HEK293 (cell line): ENCODE measurements around the gene GID8.

Experiments
- CTCF ChIA-PET: fragments of 350-600 bp; formaldehyde crosslinking; extraction: SDS; loops from one replicate; lab custom pipeline; 2021; ENCODE audit warnings: antibody characterized with exemption; lab: Yijun Ruan, JAX
- POLR2A ChIA-PET: fragments of 300-600 bp; formaldehyde crosslinking; extraction: SDS; loops from one replicate; lab custom pipeline; 2020; ENCODE audit warnings: antibody characterized with exemption, inconsistent platforms; lab: Yijun Ruan, JAX
- H3K27ac ChIP-seq: fragments of 200-500 bp; sonication (Bioruptor generic); 2 replicates; pipeline ENCODE4 v1.5.1; 2014; ENCODE audit warnings: low read depth, low read length, control low read depth, inconsistent platforms; ENCODE audit errors: extremely low read depth
- H3K36me3 ChIP-seq, 2 experiments: fragments of 200-500 bp in 1 of 2; sonication (Bioruptor generic) in 1 of 2; 1 replicate in 1 of 2; 2 replicates in 1 of 2; pipeline ENCODE4 v1.5.1; 2014 to 2017; ENCODE audit warnings: inconsistent platforms in 2 of 2, low read length in 2 of 2; ENCODE audit not compliant: control insufficient read depth in 2 of 2, insufficient read depth in 1 of 2
- H3K4me1 ChIP-seq: fragments of 200-500 bp; sonication (Bioruptor generic); 2 replicates; pipeline ENCODE4 v1.5.1; 2014; ENCODE audit warnings: mild to moderate bottlenecking, low read length, inconsistent platforms; ENCODE audit not compliant: control insufficient read depth, insufficient read depth
- H3K4me3 ChIP-seq: 2 replicates; pipeline ENCODE4 v1.5.1; 2011; ENCODE audit warnings: low read depth, mild to moderate bottlenecking, control low read depth, low read length, moderate library complexity
- H3K9me3 ChIP-seq: fragments of 200-500 bp; sonication (Bioruptor generic); 2 replicates; pipeline ENCODE4 v1.5.1; 2014; ENCODE audit warnings: low read depth, low read length, inconsistent platforms; ENCODE audit not compliant: control insufficient read depth, insufficient read depth
- GFI1B ChIP-seq: fragments of 450-650 bp; formaldehyde crosslinking; IDR thresholded peaks from 2 replicates; pipeline ENCODE4 v1.5.1; 2016; ENCODE audit warnings: missing biosample characterization, missing genetic modification characterization
- SCRT2 ChIP-seq: fragments of 450-650 bp; formaldehyde crosslinking; IDR thresholded peaks from 2 replicates; pipeline ENCODE4 v1.5.1; 2016; ENCODE audit warnings: missing biosample characterization, missing genetic modification characterization
- SP2 ChIP-seq: fragments of 450-650 bp; formaldehyde crosslinking; IDR thresholded peaks from 2 replicates; pipeline ENCODE4 v1.5.1; 2016; ENCODE audit warnings: missing biosample characterization, missing genetic modification characterization
- SP3 ChIP-seq: fragments of 450-650 bp; formaldehyde crosslinking; IDR thresholded peaks from 2 replicates; pipeline ENCODE4 v1.5.1; 2016; ENCODE audit warnings: missing biosample characterization, missing genetic modification characterization
- ZNF10 ChIP-seq: fragments of 450-650 bp; formaldehyde crosslinking; IDR thresholded peaks from 2 replicates; pipeline ENCODE4 v1.5.1; 2017; ENCODE audit warnings: missing biosample characterization, missing genetic modification characterization
- ZNF132 ChIP-seq: fragments of 450-650 bp; formaldehyde crosslinking; IDR thresholded peaks from 2 replicates; pipeline ENCODE4 v1.5.1; 2017; ENCODE audit warnings: missing biosample characterization, missing genetic modification characterization, borderline replicate concordance
- ZNF302 ChIP-seq: fragments of 450-650 bp; formaldehyde crosslinking; IDR thresholded peaks from 2 replicates; pipeline ENCODE4 v1.5.1; 2016; ENCODE audit warnings: missing biosample characterization, missing genetic modification characterization, low read depth
- ZNF341 ChIP-seq: fragments of 450-650 bp; formaldehyde crosslinking; IDR thresholded peaks from 2 replicates; pipeline ENCODE4; 2016; ENCODE audit warnings: low read depth, missing biosample characterization, missing genetic modification characterization
- ZNF510 ChIP-seq: fragments of 450-650 bp; formaldehyde crosslinking; IDR thresholded peaks from 2 replicates; pipeline ENCODE4 v1.5.1; 2018; ENCODE audit warnings: mild to moderate bottlenecking, missing genetic modification characterization, missing biosample characterization; ENCODE audit not compliant: insufficient replicate concordance
- ZNF529 ChIP-seq: fragments of 450-650 bp; formaldehyde crosslinking; IDR thresholded peaks from 2 replicates; pipeline ENCODE4 v1.5.1; 2017; ENCODE audit warnings: missing genetic modification characterization, missing biosample characterization; ENCODE audit not compliant: insufficient replicate concordance
- ZNF561 ChIP-seq: fragments of 450-650 bp; IDR thresholded peaks from 2 replicates; pipeline ENCODE4 v1.5.1; 2018; ENCODE audit warnings: missing biosample characterization, missing genetic modification characterization, borderline replicate concordance
- ZNF596 ChIP-seq: fragments of 450-650 bp; IDR thresholded peaks from 2 replicates; pipeline ENCODE4 v1.5.0; 2018; ENCODE audit warnings: missing biosample characterization, mild to moderate bottlenecking, missing genetic modification characterization, moderate library complexity
- ZNF600 ChIP-seq: fragments of 450-650 bp; formaldehyde crosslinking; IDR thresholded peaks from 2 replicates; pipeline ENCODE4 v1.5.1; 2016; ENCODE audit warnings: missing biosample characterization, missing genetic modification characterization
- ZNF670 ChIP-seq: fragments of 450-650 bp; formaldehyde crosslinking; IDR thresholded peaks from 2 replicates; pipeline ENCODE4 v1.5.1; 2016; ENCODE audit warnings: missing biosample characterization, missing genetic modification characterization, low read depth
- ZNF785 ChIP-seq: fragments of 450-650 bp; formaldehyde crosslinking; IDR thresholded peaks from 2 replicates; pipeline ENCODE4 v1.5.1; 2016; ENCODE audit warnings: missing biosample characterization, missing genetic modification characterization
- ZNF830 ChIP-seq: fragments of 450-650 bp; IDR thresholded peaks from 2 replicates; pipeline ENCODE4 v1.5.0; 2018; ENCODE audit warnings: missing biosample characterization, missing genetic modification characterization, low read depth, mild to moderate bottlenecking, moderate library complexity
- ZNF843 ChIP-seq: fragments of 450-650 bp; formaldehyde crosslinking; IDR thresholded peaks from 2 replicates; pipeline ENCODE4 v1.5.1; 2016; ENCODE audit warnings: missing biosample characterization, missing genetic modification characterization
- ZSCAN30 ChIP-seq: fragments of 450-650 bp; IDR thresholded peaks from 2 replicates; pipeline ENCODE4 v1.5.1; 2018; ENCODE audit warnings: missing biosample characterization, mild to moderate bottlenecking, missing genetic modification characterization, moderate library complexity
- TF ChIP-seq, protein P1 (sequence below): fragments of 450-650 bp; formaldehyde crosslinking; IDR thresholded peaks from 2 replicates; pipeline ENCODE4 v1.5.1; 2016; ENCODE audit warnings: missing biosample characterization, missing genetic modification characterization
- TF ChIP-seq, protein P2 (sequence below): fragments of 450-650 bp; formaldehyde crosslinking; IDR thresholded peaks from 2 replicates; pipeline ENCODE4 v1.5.1; 2016; ENCODE audit warnings: missing biosample characterization, missing genetic modification characterization

GID8 gene

GRCh38 chr20:62911701-62912280 is 26.2 kb upstream of the GID8 start:
- H3K9me3 ChIP-seq = no peaks in the 10 kb centered on the region
- H3K4me3 ChIP-seq = no peak overlapping the region
- TF ChIP-seq ZNF600 = peak; percentile 54; the same call in 1 of the 2 replicates
- no peak for TF ChIP-seq SP2
- no peak overlapping the region for H3K27ac ChIP-seq
- ChIA-PET CTCF (interaction anchor here (0.7 to 3.6 kb wide), 5 partner anchors 8 to 61 kb away, joined by 3 to 12 read pairs (median 5); no protein-coding TSS in a partner anchor), POLR2A (no interaction called here)
- H3K36me3 ChIP-seq = peaks cover 24 to 66% of the 10 kb centered on the region in 2 experiments
- peaks cover 21% of the 10 kb centered on the region for H3K4me1 ChIP-seq

- ChIA-PET CTCF (interaction anchor here (0.8 to 3.6 kb wide), 5 partner anchors 8 to 96 kb away, joined by 3 to 12 read pairs (median 10); no protein-coding TSS in a partner anchor), POLR2A (interaction anchor here (1.1 to 2.6 kb wide), 2 partner anchors 14 to 25 kb away, joined by 3 to 7 read pairs; partner anchors contain the start of gene GID8)
- H3K4me3 ChIP-seq = no peak overlapping the region
- H3K27ac ChIP-seq = 0 out of 2 replicates have a peak overlapping the region, but pooled peaks have one; percentile 39
- TF ChIP-seq, protein P1, sequence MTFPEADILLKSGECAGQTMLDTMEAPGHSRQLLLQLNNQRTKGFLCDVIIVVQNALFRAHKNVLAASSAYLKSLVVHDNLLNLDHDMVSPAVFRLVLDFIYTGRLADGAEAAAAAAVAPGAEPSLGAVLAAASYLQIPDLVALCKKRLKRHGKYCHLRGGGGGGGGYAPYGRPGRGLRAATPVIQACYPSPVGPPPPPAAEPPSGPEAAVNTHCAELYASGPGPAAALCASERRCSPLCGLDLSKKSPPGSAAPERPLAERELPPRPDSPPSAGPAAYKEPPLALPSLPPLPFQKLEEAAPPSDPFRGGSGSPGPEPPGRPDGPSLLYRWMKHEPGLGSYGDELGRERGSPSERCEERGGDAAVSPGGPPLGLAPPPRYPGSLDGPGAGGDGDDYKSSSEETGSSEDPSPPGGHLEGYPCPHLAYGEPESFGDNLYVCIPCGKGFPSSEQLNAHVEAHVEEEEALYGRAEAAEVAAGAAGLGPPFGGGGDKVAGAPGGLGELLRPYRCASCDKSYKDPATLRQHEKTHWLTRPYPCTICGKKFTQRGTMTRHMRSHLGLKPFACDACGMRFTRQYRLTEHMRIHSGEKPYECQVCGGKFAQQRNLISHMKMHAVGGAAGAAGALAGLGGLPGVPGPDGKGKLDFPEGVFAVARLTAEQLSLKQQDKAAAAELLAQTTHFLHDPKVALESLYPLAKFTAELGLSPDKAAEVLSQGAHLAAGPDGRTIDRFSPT = no peak
- TF ChIP-seq ZNF600 = no peak
- TF ChIP-seq ZNF830 = no peak
- TF ChIP-seq ZNF670 (tag by site-specific recombination) = no peak
- no peak for TF ChIP-seq ZNF132 (tag by site-specific recombination)
- TF ChIP-seq SP3 = no peak
- TF ChIP-seq ZNF302 (tag by site-specific recombination) = no peak
- no peak for TF ChIP-seq ZNF785 (tag by site-specific recombination)
- no peak for TF ChIP-seq ZNF510 (tag by site-specific recombination)
- TF ChIP-seq ZNF561 (tag by site-specific recombination) = no peak
- no peak for TF ChIP-seq ZSCAN30 (tag by site-specific recombination)
- no peak for TF ChIP-seq ZNF10 (tag by site-specific recombination)
- no peak for TF ChIP-seq ZNF596 (tag by site-specific recombination)
- TF ChIP-seq GFI1B (tag by site-specific recombination) = no peak
- no peak for TF ChIP-seq ZNF529
- TF ChIP-seq SCRT2 (tag by site-specific recombination) = no peak
- TF ChIP-seq ZNF341 (tag by site-specific recombination) = no peak
- no peak for TF ChIP-seq ZNF843
- TF ChIP-seq, protein P2, sequence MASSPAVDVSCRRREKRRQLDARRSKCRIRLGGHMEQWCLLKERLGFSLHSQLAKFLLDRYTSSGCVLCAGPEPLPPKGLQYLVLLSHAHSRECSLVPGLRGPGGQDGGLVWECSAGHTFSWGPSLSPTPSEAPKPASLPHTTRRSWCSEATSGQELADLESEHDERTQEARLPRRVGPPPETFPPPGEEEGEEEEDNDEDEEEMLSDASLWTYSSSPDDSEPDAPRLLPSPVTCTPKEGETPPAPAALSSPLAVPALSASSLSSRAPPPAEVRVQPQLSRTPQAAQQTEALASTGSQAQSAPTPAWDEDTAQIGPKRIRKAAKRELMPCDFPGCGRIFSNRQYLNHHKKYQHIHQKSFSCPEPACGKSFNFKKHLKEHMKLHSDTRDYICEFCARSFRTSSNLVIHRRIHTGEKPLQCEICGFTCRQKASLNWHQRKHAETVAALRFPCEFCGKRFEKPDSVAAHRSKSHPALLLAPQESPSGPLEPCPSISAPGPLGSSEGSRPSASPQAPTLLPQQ = no peak
- peaks cover 32% of the 10 kb centered on the region for H3K4me1 ChIP-seq
- H3K36me3 ChIP-seq = peaks cover 20 to 53% of the 10 kb centered on the region in 2 experiments
- H3K9me3 ChIP-seq = no peaks in the 10 kb centered on the region
These were observed 24.8 kb upstream of the GID8 start for GRCh38 chr20:62913043-62913630.
